Transverse colon (tissue), 4 donors: ENCODE measurements around the gene ADAT1.

Experiments
- POLR2AphosphoS5 ChIP-seq, 3 donors: sonication (generic); formaldehyde crosslinking; IDR thresholded peaks; one replicate each; pipeline ENCODE4 v1.6.1; 2016; ENCODE audit warnings: antibody characterized with exemption in 3 of 3
- TF ChIP-seq, protein P1 (sequence below), 5 experiments: fragments of 200-600 bp in 3 of 5; fragments of 450-650 bp in 2 of 5; sonication (generic) in 3 of 5; IDR thresholded peaks; 1 replicate in 2 of 5; 2 replicates in 3 of 5; pipeline ENCODE4 v1.5.1; 2016 to 2017; ENCODE audit warnings: antibody characterized with exemption in 5 of 5, inconsistent platforms in 3 of 5, mild to moderate bottlenecking in 2 of 5, moderate library complexity in 1 of 5

DNA sequence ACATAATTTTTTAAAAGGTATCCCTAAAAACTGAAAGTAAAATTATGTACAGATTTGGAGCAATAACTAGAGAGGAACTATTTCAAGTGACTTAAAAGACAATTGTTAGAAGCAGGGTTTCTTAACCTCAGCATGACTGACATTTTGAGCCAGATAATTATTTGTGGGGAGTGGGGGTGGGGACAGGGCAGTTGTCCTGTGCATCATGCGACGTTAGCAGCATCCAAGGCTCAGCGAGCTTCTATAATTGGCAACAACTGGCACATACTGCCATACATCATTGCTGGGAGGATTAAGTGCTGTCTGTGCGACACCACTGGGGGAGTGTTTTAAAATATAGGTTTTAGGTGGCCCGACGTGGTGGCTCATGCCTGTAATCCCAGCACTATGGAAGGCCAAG, 29.8 kb downstream of the ADAT1 start:
- no peak for TF ChIP-seq POLR2AphosphoS5 (IDR thresholded peaks at IDR 0.05)
- TF ChIP-seq, protein P1, sequence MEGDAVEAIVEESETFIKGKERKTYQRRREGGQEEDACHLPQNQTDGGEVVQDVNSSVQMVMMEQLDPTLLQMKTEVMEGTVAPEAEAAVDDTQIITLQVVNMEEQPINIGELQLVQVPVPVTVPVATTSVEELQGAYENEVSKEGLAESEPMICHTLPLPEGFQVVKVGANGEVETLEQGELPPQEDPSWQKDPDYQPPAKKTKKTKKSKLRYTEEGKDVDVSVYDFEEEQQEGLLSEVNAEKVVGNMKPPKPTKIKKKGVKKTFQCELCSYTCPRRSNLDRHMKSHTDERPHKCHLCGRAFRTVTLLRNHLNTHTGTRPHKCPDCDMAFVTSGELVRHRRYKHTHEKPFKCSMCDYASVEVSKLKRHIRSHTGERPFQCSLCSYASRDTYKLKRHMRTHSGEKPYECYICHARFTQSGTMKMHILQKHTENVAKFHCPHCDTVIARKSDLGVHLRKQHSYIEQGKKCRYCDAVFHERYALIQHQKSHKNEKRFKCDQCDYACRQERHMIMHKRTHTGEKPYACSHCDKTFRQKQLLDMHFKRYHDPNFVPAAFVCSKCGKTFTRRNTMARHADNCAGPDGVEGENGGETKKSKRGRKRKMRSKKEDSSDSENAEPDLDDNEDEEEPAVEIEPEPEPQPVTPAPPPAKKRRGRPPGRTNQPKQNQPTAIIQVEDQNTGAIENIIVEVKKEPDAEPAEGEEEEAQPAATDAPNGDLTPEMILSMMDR (IDR thresholded peaks at IDR 0.05), result no peak
